Activated gamma-delta T cell (primary cell): ENCODE data around the gene MACF1.
A peak's percentile ranks its signal among the peaks of the same experiment; 100 is the strongest.
"Not testable (repeated sequence)": the region's sequence is repeated elsewhere in the genome, so short reads cannot be mapped to it uniquely, and the experiment has no call there.

Source experiments
- DNase-seq: peaks from one replicate; lab custom pipeline; 2025; lab: John Stamatoyannopoulos, UW

MACF1 gene

DNA sequence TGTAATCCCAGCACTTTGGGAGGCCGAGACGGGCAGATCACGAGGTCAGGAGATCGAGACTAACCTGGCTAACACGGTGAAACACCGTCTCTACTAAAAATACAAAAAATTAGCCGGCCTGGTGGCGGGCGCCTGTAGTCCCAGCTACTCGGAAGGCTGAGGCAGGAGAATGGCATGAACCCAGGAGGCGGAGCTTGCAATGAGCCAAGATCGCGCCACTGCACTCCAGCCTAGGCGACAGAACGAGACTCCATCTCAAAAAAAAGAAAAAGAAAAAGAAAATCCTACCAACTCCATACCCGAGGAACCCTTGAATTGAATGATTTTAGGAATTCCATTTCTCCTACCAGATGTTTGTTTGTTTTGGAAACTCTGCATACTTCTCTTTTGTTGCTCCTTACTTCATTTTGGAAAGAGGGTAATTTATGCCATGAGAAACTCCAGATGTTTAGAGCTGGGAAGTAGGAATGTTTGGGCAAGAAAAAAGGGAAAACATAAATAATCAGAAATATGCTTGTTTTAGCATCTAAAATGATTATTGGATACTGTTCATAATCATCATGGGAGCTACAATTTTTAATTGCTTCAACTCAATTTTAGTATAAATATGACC lies 262.7 kb downstream of the MACF1 start:
- DNase-seq: not testable (repeated sequence)

DNA sequence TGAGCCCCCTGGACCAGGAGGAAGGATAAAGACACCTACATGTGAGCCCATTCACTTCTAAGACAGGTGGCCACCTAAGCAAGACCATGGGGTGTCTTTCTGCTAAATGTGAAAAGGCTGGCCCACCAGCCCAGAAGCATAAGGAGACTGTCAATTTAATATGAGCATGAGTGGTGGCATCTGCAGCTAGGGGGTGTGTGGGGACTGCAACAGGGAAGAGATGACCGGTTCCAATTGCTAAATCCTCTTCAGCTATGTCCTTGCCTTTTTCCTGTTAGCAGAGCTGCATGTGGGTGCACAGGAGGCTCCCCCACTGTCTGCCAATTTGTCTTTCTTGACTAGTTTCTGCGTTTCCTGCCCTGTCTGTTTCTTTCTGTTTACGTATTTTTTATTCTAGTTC lies 264.7 kb downstream of the MACF1 start:
- no peak for DNase-seq

DNA sequence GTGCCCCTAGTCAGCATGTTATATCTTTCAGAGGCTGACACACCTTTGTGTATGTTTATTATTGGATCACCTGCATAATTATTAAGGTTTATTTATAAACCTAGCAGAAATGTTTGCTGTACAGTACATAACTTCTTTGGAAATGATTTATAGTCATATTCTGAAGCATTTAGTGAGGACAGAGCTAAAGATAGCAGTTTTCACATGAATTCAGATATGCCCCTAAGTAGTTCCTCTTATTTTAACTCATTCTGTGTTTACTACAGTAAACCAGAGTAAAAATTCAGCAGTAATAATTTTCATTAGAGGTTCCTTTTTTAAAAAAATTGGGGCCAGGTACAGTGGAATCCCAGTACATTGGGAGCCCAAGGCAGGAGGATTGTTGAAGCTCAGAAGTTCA lies 265.5 kb downstream of the MACF1 start:
- DNase-seq: no peak

DNA sequence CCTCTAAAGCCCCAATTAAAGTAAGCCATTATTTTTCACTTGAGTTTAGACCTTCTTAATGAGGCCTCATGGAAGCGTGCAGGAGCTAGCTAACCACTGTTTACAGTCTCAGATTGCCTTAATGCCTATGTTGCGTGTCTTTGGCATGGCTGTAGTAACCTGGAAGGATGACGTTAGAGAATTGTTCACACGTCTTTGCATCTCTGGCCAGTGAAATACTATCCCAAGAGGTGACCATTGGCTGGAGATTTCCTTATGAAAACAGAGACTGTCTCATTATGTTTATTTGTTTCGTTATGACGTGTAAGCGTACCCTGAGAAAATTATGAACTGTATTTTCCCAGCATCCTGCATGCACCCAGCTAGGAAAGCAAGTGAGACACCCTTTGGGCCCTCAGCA lies 268.3 kb downstream of the MACF1 start:
- DNase-seq: no peak

DNA sequence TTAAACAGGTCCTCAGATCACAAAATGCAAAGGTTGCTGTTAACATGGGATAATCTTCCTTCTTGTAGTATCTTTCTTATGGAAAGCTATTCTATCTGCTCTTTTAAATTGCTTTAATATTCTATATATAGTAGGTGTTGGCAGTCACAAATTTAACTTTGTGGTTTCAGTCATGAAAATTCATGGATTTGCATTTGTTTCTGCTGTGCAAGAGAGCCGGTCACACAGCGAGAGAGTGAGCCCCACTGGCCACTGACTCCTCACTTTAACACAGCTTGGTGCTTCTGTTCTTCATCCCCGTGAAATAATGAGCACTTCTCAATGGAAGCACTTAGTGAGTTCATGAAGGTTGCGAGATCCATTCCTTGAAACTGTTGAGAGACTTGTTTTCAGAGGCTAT lies 268.8 kb downstream of the MACF1 start:
- DNase-seq: no peak

DNA sequence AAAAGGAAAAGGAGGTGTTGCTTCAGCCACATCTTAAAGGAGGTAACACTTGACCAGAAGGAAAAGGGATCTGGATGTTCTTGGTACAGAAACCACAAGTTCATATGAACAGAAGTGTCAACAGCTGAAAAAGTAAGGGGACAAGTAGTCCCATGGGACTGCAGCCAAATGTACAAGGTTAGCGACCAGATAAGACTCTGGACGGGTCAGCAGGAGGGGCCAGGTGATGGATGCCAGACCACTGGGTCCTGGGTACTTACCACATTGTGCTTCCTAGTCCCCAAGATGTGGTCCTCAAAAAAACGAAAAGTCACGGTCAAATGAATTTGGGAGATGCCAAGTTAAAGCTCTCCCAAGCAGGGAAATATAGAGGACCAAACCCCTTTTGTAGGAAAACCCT lies 270.3 kb downstream of the MACF1 start:
- no peak for DNase-seq

DNA sequence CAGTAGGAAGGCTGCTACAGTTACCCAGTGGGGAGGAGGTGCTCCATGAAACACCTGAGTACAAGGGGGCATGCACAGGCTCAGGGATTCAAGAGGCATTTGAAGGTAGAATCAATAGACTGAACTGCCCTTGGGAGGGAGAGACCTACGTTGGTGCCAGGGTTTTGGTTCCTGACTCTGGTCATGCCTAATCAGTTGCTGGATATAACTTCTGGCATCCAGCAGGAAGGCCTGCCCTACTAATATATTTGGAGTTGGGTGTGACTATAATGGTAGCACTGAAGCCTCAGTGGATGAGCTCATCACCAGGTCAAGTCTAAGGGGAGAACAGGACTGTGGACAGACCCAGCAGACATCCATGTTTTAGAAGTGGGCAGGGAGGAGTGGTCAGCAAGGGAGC lies 271.1 kb downstream of the MACF1 start:
- not testable (repeated sequence) for DNase-seq

DNA sequence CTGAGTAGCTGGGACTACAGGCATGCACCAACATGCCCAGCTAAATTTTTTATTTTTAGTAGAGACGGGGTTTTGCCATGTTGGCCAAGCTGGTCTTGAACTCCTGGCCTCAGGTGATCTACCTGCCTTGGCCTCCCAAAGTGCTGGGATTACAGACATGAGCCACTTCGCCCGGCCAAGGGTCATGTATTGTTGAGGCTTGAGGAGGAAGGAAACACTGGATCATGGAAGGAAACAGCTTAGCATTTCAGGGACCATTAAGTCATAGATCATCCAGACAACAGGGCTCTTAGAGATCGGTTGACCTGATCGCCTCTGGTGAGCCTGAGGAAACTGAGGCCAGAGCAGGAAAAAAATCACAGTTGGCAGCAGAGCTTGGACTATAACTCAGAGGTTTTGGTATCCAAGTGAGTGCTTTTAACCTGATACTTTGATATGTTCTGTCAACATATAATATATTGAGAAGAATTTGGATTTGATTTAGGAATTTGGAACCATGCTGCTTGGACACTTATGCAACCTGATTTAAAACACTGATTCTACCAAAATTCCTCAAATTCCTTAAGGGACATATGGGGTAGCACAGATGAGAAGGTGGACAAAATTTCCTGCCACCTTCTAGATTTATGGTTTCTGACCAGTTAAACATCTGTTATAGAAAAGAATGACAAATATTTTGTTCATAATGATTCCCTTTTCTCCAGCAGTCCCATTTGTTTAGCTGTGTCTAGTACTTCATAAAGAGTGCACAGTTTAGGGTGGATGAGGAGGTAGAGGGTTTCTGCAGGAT lies 273.8 kb downstream of the MACF1 start:
- DNase-seq: no peak

DNA sequence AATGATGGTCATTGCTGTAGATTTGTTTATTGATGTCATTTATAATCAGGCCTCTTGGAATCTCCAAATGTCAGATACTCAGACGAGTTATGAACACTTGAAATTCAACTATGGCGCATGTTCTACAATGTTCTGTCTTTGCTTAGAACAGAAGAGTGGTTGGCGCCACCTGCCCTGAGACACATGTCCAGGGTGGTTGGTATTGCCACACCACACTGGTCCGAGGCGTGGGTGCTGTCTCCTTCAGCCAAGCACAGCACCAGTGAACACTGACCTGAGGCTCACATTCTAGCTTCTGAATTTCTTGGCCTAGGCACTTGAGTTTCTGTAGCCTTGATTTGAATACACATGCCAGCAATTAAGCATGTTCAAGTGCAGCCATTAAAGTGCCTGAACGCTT lies 276.8 kb downstream of the MACF1 start:
- DNase-seq: no peak

DNA sequence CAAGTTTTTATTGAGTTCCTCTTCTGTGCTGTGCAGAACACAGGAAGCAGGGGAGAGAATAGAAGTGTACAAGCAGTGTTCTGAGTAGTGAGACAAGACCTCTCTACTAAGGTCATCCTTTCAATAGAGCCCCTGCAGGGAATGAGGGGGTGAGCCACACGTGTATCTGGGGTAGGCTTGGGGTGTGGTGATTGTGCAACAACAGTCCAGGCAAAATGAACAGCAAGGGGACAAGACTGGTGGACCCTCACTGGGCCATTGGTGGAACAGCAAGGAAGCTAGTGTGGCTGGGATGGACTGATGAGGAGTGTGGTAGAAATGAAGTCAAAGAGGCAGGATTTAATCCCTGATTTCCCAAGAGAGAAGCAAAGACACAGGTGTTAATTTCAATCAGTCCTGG lies 278.8 kb downstream of the MACF1 start:
- DNase-seq: no peak

DNA sequence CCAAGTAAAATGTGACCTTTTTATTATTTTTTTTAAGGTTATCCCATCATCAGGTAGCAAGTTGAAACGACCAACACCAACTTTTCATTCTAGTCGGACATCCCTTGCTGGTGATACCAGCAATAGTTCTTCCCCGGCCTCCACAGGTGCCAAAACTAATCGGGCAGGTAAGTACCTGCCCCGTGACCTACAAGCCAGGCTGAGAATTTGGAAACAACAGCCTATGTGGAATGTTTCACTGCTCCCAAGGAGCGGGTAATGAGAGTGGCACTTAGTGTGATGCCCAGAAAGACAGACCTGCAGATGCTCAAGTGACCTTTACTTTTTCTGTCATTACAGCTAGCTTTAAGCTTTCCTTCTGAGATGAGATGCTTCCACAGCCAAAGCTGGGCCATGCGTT lies 280.1 kb downstream of the MACF1 start:
- DNase-seq: no peak

DNA sequence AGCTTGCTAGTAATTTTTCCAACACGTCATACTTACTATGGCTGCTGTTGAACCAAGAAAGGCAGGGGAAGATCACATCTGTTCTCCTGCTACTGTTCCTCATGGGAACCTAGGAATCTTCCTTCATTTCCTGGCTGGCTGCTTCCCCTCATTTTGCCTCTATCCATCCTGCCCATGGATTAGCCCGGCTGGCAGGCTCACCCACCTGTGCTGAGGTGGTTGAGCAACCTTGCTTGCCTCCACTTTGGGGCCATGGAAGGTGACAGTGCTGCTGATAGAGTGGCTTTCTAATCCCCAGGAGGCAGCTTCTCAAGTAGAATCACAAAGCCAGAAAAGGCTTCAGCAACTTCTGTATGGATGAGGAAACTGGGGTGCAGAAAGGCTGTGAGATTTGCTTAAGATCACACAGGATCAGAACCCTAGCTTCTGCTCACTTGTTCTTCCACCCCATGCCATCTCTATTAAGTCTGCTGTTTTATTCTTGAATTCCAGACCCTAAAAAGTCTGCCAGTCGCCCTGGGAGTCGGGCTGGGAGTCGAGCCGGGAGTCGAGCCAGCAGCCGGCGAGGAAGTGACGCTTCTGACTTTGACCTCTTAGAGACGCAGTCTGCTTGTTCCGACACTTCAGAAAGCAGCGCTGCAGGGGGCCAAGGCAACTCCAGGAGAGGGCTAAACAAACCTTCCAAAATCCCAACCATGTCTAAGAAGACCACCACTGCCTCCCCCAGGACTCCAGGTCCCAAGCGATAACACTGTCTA lies 280.7 kb downstream of the MACF1 start:
- no peak for DNase-seq

DNA sequence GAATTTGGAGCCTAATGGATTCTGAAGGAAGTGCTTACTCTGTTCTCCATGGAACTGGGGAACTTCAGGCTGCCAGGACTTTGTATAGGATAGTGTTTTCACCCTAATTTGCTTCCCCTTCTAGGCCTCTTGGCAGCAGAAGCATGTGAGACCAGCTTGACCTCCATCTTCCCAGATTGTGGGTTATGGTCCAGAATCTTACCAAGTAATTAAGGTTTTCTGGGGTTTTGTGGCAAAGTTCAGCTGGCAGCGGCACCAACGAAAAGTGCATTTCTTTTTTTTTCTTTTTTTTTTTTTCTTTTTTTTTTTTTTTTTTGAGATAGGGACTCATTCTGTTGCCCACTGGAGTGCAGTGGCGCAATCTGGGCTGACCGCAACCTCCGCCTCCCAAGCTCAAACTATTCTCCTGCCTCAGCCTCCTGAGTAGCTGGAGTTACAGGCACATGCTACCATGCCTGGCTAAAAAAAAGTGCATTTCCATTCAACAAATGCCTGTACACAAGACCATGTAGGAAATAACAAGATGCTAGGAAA lies 283.6 kb downstream of the MACF1 start:
- DNase-seq: no peak

DNA sequence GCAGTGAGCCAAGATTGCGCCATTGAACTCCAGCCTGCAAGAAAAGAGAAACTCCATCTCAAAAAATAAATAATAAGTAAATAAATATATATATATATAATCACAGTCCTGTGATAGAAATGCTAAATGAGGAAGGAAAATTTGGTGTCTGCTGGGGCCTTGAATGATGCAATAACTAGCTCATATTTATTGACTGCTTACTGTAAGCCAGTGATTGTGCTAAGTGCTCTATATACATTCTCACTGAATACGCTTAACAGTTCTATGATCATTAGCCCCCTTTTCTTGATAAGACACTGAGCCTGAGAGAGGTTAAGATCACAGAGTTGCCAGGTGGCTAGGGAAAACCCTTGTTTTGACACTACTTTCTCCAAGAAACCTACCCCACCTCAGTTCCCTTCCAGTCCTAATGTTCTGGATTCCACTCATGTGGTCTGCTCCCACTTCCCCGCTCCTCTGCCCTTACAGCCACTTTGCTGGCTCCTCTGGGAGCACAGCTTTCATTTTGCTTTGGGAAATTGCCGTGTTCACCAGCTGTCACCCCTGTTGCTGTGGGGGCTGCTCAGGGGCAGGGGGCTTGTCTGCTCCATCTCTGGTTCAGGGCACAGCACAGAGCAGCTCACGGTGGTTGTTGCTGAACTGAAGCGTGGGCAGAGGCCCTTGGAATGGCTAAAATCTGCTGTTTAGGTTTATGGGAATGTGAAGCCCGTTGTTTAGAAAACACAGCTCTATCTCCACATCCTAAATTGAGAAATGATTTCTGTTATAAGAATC lies 284.5 kb downstream of the MACF1 start:
- DNase-seq: no peak

DNA sequence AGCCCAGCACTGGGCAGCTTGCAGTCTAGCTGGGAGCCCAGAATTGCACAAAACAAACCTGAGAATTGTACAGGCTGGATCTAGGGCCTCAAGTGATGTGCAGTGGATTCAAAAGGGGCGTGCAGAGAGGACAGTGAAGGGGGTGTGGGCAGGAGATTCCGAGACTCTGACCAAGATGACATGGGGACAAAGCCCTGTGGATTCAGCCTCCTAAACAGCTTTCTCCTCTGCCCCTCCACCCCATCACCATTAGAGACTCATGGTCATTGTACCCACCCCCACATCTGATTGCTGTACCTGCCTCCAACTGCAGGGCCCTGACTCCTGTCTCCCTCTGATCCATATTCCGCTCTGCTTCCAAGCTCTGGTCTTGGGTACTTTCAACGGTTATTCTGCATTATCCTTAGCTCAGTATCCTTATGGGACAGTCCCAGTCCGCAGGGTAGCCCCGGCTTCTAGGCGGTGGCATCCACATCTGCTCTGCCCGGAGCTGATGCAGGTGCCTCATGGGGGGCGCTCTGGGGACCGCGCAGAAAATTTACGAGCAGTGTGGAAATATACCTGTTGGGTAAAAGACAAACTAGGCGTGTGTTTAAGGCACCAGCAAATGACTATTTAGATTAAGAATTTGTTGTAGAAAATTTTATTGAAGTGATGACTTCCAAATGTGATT lies 285.2 kb downstream of the MACF1 start:
- DNase-seq: no peak

DNA sequence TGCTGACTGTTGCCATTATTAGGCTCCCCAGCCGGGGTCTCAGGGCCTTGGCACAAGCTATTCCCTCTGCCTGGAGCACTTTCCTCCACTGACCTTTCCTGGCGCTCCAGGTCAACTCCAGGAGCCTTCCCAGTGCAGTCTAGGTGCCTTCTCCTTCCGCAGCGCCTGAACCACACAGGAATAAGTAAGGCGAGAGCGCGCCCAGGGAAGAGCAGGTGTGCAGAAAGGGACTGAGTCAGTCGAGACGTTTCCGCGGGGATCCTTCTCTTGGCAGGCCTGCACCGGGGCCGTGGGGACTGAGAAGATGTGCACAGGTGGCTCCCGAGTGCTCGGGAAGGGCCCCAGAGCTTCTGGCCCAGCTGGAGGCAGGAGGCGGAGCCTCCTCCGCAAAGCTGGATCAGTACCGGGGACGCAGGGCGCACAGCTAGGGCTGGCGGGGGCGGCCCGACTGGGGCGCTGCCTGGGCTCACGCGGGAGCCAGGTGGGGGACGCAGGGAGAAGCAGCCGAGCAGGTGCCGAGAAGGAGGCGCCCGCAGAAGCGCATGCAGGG lies 286.2 kb downstream of the MACF1 start:
- no peak for DNase-seq

DNA sequence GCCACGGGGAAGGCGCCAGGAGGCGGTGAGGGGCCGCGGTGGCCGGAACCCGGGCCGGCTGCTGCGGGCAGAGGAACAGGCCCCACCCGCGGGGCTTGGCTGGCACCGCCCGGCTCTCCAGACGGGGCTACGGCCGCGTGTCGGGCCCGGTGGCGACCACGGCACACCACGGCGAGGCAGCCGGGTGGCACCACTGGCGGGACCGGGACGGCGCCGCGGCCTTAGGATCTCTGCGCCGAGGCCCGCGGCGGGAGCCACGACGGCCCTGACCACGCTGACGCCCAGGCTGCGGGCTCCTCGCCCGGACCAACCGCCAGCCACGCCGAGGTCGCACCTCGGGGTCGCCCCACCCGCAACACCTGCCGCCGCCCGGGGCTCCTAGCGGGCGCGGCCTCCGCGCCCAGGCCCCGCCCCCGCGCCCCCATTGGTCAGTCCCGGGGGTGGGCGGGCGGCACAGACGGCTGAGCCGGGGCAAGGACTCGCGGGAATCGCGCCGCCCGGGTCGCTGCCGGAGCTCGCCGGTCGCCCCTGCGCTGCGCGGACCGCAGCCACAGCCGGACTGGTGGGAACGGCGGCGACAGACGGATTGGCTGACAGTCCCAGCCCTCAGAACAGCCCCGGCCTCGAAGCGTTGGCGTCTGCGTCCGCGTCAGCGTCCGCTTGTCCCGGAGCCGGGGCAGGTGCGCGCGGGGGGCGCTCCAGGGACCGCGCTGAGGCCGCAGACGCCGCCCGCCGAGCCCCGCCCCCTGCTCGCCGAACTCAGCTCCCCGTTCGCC lies 286.8 kb downstream of the MACF1 start, which contains the start of gene BMP8A:
Gene BMP8A (plus strand): TSS at position 491 of the 776 bp plus-strand sequence. CDS start 356 bp downstream, outside the sequence.
- DNase-seq: peak; percentile 73

DNA sequence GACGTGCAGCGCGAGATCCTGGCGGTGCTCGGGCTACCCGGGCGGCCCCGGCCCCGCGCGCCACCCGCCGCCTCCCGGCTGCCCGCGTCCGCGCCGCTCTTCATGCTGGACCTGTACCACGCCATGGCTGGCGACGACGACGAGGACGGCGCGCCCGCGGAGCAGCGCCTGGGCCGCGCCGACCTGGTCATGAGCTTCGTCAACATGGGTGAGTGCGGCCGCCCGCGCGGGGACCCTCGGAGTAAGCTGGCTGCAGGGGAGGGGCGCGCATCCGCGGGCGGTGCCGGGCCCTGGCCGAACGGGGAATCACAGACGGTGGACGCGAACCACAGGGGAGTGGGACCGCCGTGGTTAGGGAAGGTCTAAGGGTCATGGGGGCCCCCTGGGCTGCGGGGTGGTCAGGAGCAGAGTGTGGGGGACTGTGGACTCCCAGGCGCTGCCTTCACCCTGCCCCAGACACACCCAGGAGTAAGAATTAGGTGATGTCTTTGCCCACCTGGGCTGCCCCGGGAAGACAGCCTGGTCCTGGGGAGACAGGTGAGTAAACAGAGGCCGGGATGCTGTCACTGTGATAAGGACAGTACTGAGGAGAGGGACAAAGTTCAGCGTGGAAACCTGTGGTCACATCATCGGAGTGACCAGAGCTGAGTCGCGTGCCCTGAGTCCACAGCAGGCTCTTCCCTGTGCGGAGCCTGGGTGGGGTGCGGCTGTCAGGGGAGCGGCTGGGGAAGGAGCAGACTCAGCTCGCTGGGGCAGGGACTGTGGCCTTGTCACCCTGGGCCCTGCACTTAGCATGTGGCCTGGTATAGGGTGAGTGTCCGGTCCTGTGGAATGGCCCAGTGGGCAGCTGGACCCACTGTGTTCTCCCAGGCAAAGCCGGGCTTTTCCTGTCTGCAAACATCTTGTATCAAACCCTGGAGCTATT lies 287.9 kb downstream of the MACF1 start:
- DNase-seq: not testable (repeated sequence)
